ENCODE data around the gene ZDHHC4.

GRCh38 chr7:6631605-6632004 lies 54.4 kb downstream of the ZDHHC4 start:
- TF ChIP-seq, protein P1, sequence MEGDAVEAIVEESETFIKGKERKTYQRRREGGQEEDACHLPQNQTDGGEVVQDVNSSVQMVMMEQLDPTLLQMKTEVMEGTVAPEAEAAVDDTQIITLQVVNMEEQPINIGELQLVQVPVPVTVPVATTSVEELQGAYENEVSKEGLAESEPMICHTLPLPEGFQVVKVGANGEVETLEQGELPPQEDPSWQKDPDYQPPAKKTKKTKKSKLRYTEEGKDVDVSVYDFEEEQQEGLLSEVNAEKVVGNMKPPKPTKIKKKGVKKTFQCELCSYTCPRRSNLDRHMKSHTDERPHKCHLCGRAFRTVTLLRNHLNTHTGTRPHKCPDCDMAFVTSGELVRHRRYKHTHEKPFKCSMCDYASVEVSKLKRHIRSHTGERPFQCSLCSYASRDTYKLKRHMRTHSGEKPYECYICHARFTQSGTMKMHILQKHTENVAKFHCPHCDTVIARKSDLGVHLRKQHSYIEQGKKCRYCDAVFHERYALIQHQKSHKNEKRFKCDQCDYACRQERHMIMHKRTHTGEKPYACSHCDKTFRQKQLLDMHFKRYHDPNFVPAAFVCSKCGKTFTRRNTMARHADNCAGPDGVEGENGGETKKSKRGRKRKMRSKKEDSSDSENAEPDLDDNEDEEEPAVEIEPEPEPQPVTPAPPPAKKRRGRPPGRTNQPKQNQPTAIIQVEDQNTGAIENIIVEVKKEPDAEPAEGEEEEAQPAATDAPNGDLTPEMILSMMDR (IDR thresholded peaks at IDR 0.05) = no peak
- TF ChIP-seq EP300 (IDR thresholded peaks at IDR 0.05) (no peak), POLR2AphosphoS5 (IDR thresholded peaks at IDR 0.05) (no peak)
